ENCODE measurements around the gene INSIG1.

Gene INSIG1

GRCh38 chr7:155286686-155287085 lies 11.0 kb upstream of the INSIG1 start:
- no peak for DNase-seq

DNA sequence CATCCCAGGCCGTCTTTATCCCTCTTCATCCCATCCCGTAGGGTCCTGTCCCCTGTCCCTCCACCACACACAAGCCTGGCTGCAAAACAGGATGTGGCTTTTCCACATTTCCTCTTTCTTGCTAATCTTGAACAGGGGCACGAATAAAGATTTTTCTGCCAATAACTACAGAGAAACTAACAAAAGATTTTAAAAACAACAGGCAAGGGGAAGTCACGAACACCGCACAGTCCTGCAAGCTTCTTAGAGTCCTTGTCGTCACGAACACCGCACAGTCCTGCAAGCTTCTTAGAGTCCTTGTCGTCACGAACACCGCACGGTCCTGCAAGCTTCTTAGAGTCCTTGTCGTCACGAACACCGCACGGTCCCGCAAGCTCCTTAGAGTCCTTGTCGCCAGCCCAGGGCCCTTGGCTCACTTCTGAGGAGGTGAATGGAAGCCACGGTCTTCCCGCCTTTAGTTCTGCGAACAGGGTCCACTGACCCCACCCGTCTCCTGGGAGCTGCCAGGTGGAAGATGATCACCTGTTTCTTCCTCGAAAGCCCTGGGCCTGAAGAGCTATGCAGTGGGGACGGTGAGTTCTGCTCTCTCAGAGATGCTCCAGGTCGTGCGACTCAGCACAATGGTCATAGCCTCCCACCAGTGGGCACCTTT lies 10.3 kb upstream of the INSIG1 start:
- DNase-seq: no peak

GRCh38 chr7:155288055-155288454 lies 9.6 kb upstream of the INSIG1 start:
- no peak for DNase-seq

GRCh38 chr7:155289107-155289506 lies 8.6 kb upstream of the INSIG1 start:
- no peak for DNase-seq

DNA sequence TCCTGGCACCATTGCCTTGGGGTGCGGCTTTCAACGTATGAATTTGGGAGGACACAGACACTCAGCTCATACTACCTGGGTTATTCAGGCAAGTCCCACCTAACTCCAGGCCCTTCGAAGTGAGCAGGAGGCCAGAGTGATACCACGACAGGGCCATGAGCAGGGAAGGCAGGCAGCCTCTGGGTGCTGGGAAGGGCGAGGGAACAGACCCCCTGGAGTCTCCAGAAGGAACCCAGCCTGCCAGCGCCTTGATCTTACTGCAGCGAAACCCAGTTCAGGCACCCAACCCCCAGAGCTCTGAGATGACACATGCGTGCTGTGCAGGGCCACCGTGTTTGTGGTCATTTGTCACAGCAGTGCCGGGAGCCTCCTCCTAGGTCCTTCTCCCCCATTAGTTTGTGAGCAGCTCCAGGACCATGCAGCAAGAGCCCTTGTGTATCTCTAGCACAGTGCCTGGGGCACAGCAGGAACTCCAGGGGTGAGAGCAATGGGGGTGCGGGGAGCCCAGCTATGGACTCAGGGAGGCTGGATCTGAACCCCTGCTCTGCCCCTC lies 7.7 kb upstream of the INSIG1 start:
- DNase-seq: peak; percentile 51

- no peak for DNase-seq
Observed at GRCh38 chr7:155291045-155291530, 6.6 kb upstream of the INSIG1 start.

DNA sequence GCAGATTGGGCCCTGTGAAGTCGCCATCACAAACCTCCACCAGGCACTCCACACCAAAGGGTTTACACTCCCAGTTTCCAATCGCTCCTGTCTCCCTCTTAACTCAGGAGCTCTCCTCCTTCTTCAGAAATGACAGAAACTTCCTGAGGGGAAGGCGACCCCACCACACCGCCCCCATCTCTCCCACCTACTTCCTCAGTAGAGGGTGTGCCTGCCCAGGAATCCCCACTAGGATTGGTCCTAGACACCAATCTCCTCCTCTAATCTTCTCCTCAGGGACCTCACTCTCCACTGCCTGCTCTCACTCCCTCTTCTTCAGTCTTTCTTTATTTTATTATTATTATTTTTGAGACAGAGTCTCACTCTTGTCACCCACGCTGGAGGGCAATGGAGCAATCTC lies 5.9 kb upstream of the INSIG1 start:
- DNase-seq: no peak

DNA sequence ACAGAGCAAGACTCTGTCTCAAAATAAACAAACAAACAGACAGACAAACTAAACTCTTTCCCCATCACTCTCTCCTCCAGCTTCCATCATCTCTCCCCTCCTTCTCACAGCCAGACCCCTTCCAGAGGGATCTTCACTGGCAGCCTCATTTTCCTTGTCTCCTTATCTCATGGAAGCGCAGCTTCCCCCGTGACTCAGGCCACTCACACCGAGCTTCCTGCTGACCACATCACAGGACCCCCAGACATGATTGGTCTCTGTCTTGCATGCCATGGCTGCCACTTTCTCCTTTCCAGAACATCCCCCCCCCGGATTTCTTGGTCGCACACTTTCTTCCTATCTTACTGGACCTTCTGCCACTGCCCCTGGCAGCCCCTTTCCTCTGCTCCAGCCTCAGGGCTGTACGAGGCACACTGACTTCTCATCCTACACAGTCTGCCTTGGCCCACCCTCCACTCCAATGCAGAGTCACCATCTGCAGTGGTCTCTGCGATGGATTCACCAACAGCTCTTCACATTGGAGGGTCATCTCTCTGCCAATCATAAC lies 4.9 kb upstream of the INSIG1 start:
- no peak for DNase-seq

- no peak for DNase-seq
Observed at GRCh38 chr7:155293721-155294510, 3.8 kb upstream of the INSIG1 start.

- DNase-seq: no peak
Observed at GRCh38 chr7:155294511-155294778, 3.2 kb upstream of the INSIG1 start.

GRCh38 chr7:155295511-155295910 lies 2.2 kb upstream of the INSIG1 start:
- no peak for DNase-seq

- DNase-seq: no peak
Observed at GRCh38 chr7:155296006-155296787, 1.5 kb upstream of the INSIG1 start.

- DNase-seq: peak; percentile 91
Observed at GRCh38 chr7:155296788-155297516, 726 bp upstream of the INSIG1 start.

DNA sequence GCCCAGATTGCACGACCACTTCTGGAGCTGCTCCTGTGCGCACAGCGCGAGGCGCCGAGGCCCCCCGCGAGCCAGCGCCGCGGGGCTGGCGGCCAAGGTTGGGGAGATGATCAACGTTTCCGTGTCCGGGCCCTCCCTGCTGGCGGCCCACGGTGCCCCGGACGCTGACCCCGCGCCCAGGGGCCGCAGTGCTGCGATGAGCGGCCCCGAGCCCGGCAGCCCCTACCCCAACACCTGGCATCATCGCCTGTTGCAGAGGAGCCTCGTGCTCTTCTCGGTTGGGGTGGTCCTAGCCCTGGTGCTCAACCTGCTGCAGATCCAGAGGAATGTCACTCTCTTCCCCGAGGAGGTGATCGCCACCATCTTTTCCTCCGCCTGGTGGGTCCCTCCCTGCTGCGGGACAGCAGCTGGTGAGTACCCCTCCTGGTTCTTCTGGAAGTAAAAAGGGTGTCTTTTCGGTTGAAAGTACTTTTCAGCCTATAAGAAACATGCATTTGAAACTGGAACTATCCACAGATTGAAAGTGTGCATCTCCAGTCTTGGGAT lies 683 bp downstream of the INSIG1 start:
- no peak for DNase-seq

DNA sequence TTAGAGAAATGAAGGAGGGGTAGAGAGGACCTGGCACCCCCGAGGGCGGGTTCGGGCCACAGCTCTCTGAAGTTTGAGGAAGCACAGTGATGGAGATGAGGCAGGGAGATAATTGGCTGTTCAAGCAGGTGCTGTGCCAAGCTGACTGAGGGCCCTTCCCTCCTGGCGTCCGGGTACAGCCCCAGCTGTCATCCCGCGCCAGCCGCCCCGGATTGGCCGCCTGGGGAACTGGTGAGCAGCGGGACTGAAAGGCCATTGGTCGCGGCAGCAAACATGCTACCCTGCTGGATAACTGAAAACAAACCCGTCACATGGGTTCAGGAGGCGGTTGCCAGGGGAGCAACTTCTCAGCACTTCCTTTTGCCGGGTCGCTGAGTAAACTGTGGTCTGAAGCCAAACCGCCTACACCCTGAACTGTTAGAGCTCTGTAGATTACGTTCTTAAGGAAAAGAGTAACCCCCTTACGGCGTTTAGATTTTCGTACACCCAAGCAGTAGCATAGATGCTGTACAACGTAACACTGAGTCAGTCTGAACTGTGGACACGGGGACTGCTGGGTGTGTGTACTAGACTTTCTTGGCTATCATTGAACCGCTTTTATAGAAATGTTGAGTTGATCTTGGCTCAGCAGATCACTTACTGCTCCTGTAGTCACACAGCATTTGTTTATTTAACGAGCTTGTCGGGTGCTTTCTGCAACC lies 1.3 kb downstream of the INSIG1 start:
- DNase-seq: peak; percentile 93

DNA sequence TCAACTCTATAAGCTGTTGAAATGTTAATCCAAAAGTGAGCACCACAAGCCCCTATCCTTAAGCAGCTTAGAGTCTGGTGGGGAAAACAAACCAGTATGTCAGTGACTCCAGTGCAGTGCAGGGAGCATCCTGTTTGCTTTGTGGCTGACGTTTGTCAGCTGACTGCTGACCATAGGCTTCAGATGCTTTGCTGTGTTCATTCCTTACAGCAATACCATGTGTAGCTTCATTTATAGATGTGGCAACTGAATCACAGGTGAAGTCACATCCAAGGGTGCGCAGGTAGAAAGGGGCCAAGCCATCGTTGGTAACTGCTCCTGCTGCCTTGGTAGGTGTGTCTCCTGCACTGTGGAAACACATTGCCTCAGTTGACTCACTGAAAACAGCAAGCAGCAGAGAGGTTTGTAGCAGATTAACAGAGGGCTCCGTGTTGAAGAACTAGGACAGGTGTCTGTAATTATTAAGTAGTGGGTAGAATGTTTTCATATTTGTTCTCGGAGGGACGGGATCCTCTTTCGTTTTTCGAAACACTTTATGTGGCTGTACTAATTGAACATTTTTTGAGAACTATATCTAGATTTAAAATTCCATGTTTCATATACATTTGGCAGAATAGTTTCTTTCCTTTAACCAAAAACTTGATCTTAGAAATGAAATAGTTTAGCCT lies 2.0 kb downstream of the INSIG1 start:
- DNase-seq: no peak

- no peak for DNase-seq
Observed at GRCh38 chr7:155300641-155301452, 3.2 kb downstream of the INSIG1 start.

- no peak for DNase-seq
Observed at GRCh38 chr7:155303039-155303593, 5.4 kb downstream of the INSIG1 start.

- DNase-seq: no peak
Observed at GRCh38 chr7:155303897-155304296, 6.2 kb downstream of the INSIG1 start.

Measured in activated CD8-positive, alpha-beta memory T cell treated with anti-CD3 and anti-CD28 coated beads for 24 hours (primary cell).